Astrocyte (in vitro differentiated cells and primary cell): ENCODE data around the gene CBARP.

ENCODE experiments used
- CTCF ChIP-seq: IDR thresholded peaks from 2 replicates; pipeline ENCODE4 v1.5.1; 2011; ENCODE audit warnings: low read depth, mild to moderate bottlenecking, inconsistent platforms, low read length, moderate library complexity; ENCODE audit not compliant: insufficient read depth
- EZH2 ChIP-seq: IDR thresholded peaks from 2 replicates; pipeline ENCODE4 v1.6.1; 2012; ENCODE audit warnings: mild to moderate bottlenecking, low read length, inconsistent platforms; ENCODE audit not compliant: insufficient read depth

DNA sequence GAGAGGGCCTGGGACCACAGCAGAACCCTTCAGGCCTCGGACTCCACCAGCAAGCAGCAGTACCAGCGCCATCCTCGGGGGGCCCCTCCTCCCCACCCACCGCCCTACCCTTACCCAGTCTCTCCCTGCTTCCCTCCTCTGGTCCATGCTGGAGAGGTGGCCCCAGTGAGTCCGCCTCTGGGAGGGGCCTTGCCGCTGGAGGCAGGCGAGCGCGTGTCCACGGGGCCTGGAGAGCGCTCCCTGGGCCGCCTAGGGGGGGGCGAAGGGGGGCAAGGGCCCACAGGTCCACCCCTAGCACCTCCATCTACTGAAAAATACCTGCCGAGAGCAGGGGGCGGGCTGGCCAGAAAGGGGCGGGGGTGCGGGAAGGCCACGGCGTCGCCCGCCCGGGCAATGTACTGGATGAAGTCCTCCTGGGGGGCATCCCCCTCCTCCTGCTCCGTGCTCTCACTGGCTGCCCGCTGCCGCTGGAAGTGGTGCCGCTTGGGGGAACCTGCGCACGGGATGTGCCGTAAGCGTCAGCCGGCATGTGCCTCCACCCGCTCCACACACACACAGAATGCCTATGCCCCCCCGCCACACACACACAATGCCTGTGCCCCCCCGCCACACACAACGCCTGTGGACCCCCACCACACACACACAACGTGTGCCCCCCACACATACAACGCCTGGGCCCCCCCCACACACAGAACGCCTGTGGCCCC, 6.9 kb downstream of the CBARP start:
- TF ChIP-seq CTCF (no peak), EZH2 (no peak)
